GM18499 (cell line): ENCODE measurements around the gene CFB.
"Not testable (repeated sequence)": the region's sequence is repeated elsewhere in the genome, so short reads cannot be mapped to it uniquely, and the experiment has no call there.

Experiments used
- ATAC-seq: cut with Tn5 transposase; IDR thresholded peaks from one replicate; pipeline ENCODE4 v1.9.1; 2021; ENCODE audit warnings: moderate number of reproducible peaks; ENCODE audit not compliant: insufficient read depth, unreplicated experiment

Gene CFB

DNA sequence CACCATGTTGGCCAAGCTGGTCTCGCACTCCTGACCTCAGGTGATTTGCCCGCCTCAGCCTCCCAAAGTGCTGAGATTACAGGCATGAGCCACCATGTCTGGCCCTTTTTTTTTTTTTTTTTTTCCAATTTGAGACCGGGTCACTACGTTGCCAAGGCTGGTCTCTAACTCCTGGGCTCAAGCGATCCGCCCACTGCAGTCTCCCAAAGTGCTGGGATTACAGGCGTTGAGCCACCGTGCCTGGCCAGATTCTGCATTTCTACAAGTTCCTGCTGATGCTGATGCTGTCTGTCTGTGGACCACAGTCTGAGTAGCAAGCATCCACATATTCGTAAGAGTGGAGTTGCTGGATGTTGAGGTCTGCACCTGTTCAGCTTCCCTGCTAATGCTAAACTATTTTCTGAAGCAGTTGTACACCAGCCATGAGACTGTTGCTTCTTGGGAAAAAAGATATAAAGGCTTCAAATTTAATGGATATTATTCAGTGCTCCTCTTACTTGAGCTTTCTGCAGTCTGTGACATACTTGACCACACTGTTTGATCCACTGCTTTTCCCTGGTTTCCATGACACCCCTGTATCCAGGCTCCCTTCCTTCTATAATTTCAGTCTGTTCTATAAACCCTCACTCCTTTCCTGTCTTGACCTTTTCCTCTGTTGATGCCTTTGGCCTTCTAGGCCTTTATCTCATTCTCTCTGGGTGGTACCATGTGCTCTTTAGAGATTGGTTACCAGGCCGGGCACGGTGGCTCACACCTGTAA, 33.9 kb upstream of the CFB start:
- no peak for ATAC-seq

DNA sequence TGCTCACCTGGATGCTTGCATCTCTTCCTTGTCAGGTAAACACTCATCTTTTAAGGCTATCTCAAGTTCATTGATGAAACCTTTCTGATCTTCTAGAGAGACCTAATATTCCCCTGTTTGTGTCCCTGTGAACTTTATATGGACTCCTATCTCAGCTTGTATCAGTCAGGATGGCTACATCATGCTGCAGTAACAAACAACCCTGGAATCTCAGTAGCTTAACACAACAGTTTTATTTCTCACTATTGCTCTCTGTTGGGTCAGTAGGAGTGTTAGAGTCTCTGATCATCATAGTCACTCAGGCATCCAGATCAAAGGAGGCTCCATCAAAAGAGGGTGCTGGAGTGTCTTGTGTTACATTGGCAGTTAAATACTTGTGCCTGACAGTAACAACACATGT, 30.5 kb upstream of the CFB start:
- no peak for ATAC-seq

DNA sequence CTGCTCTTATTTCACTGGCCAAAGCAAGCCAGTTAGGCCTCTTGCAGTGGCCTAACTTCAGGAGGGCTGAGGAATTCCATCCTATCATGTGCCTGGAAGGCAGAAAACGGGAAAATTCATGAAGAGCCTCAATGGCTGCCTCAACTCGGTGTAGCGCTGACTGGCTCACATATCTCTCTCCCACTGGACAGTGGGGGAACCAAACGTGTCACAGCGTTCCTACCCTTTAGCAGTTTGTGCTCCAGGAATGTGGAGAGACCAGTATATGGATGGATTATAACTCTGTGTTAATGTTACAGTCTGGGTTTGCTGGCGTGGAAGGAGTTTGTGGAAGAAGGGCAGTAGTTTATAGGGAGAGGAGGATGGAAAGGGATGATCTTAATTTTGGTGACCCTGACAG, 30.1 kb upstream of the CFB start:
- no peak for ATAC-seq

DNA sequence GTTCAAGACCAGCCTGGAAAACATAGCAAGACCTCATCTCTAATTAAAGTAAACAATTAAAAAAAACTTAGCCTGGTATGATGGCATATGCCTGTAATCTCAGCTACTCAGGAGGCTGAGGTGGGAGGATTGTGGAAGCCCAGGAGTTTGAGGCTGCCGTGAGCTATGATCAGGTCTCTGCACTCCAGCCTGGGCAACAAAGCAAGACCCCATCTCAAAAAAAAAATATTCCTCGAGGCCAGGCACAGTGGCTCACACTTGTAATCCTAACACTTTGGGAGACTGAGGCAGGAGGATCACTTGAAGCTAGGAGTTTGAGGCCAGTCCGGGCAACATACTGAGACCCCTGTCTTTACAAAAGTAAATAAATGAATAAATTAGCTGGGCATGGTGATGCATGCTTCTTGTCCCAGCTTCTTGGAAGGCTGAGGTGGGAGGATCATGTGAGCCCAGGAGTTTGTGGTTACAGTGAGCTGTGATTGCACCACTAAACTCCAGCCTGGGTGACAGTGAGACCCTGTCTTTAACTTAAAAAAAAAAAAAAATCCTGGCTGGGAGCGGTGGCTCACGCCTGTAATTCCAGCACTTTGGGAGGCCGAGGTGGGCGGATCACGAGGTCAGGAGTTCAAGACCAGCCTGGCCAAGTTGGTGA, 27.7 kb upstream of the CFB start:
- no peak for ATAC-seq

GRCh38 chr6:31919624-31920303, 26.1 kb upstream of the CFB start:
- ATAC-seq = no peak

DNA sequence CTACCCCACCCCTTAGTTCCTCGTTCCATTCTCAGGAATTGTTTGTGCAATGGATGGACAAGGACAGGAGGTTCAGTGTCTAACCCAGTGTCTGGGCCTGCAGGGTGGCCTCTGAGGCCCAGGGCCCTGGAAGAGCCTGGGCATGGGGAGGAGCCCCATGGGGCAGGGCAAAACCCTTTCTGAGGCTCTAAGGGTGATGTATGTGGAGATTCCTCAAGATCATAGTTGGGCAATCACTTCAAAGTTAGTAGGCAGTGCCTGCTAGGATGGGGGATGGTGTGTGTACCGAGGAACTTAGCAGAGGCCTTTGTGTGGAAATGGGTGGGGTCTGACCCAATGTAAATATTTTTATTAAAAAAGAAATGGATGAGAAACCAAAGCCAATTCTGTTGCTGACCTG, 25.1 kb upstream of the CFB start:
- ATAC-seq = no peak

- ATAC-seq = no peak
Measured at GRCh38 chr6:31922942-31923341, 23.0 kb upstream of the CFB start.

DNA sequence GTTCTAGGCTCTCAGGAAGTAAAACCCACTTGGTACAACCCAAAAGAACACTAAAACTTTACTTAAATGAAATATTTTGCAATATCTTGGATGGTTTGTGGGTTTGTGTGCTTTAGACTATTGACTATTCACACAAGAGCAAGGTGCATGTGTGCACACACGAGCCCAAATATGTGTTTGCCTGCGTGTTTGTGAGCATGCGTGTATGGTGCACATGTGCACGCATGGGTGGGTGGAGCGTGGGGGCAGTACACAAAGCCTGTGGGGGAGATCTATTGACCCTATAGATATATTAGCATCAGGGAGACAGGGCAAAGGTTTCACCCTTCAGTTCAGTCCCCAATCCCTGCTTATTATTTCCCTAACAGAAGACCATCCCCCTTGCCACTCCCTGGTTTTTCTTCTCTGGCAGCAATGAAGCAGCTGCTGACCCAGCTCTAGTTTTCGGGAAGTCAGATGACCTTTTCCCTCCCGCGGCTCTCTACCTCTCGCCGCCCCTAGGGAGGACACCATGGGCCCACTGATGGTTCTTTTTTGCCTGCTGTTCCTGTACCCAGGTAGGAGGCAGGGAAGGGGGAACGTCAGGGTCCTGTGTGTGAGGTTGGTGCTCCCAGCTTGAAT, 18.5 kb upstream of the CFB start, which contains the start of gene C2:
TSS of gene C2 (plus strand) at position 476 of the 621 bp plus-strand sequence. CDS start at position 512, 36 bp downstream.
- no peak for ATAC-seq

- no peak for ATAC-seq
Measured at GRCh38 chr6:31927863-31928671, 17.8 kb upstream of the CFB start.

- no peak for ATAC-seq
Measured at GRCh38 chr6:31928672-31928939, 17.3 kb upstream of the CFB start.

GRCh38 chr6:31930962-31931361, 14.9 kb upstream of the CFB start:
- ATAC-seq = no peak

- not testable (repeated sequence) for ATAC-seq
Measured at GRCh38 chr6:31932137-31932536, 13.8 kb upstream of the CFB start.

DNA sequence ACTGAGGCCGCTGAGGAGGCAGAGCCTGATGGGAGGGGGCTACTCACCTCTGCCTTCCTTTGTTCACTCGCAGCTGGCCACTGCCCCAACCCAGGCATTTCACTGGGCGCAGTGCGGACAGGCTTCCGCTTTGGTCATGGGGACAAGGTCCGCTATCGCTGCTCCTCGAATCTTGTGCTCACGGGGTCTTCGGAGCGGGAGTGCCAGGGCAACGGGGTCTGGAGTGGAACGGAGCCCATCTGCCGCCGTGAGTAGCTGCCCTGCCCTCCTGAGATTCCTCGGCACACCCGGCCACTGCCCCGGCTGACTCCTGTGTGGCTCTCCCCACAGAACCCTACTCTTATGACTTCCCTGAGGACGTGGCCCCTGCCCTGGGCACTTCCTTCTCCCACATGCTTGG, 12.4 kb upstream of the CFB start:
- ATAC-seq = no peak

DNA sequence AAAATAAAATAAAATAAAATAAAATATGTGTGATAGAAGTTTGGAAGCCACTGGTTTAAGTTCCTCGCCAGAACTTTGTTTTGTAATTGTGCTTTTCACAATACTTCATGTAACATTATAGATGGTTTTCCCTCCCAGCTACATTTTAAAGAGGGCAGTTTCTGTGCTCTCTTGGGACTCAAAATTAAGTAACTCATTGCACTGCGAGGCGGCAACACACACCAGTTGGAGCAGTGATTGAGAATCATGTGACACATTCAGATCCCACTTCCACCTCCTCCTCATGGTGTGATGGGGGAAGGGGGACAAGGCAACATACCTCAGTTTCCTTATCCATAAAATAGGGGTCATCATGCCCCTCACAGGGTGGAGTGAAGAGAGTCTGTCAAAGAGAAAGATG, 10.9 kb upstream of the CFB start:
- no peak for ATAC-seq

GRCh38 chr6:31935823-31936222, 10.1 kb upstream of the CFB start:
- ATAC-seq = no peak

DNA sequence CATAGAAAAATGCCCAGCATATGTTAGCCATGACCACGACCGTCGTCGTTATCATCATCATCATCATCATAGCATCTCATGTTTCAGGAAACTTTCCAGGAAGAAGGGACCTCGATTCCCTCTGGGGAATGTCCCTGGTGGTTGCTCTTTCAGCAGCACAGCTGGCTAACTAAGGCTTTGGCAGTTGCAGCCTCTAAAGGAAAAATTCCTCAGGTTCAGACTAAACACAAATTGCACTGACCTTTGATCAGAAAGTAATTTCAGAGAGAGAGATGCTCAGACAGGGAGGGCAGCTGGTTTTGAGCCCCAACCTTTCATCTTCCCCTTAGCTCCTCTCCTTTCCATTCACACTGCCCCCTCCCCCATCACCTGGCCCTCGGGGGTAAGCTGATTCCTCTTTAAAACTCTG, 5.6 kb upstream of the CFB start:
- ATAC-seq = no peak

GRCh38 chr6:31943742-31944141, 2.2 kb upstream of the CFB start:
- ATAC-seq = no peak

DNA sequence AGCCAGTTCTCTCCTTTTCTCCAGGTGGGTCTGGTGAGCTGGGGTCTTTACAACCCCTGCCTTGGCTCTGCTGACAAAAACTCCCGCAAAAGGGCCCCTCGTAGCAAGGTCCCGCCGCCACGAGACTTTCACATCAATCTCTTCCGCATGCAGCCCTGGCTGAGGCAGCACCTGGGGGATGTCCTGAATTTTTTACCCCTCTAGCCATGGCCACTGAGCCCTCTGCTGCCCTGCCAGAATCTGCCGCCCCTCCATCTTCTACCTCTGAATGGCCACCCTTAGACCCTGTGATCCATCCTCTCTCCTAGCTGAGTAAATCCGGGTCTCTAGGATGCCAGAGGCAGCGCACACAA, 765 bp upstream of the CFB start:
- ATAC-seq = no peak

DNA sequence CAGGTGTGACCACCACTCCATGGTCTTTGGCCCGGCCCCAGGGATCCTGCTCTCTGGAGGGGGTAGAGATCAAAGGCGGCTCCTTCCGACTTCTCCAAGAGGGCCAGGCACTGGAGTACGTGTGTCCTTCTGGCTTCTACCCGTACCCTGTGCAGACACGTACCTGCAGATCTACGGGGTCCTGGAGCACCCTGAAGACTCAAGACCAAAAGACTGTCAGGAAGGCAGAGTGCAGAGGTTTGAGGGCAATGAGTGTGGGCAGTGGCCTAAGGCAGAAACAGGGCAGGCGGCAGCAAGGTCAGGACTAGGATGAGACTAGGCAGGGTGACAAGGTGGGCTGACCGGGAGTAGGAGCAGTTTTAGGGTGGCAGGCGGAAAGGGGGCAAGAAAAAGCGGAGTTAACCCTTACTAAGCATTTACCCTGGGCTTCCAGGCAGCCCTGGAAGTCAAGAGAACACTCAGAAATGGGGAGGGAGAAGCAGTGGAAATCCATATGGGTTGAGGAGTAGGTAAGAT, 533 bp downstream of the CFB start:
- ATAC-seq = no peak

DNA sequence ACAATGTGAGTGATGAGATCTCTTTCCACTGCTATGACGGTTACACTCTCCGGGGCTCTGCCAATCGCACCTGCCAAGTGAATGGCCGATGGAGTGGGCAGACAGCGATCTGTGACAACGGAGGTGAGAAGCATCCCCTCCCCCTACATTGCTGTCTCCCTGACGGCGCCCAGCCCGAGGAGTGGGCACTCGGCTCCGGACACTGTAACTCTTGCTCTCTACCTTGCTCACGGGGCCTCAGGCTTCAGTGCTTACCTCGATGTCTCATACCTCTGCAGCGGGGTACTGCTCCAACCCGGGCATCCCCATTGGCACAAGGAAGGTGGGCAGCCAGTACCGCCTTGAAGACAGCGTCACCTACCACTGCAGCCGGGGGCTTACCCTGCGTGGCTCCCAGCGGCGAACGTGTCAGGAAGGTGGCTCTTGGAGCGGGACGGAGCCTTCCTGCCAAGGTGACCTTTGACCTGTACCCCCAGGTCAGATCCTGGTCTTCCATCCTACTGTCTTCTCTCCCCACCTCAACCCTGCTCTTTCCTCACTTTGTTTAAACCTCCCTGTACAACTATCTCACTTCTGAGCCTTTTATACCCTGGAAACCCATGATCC, 1.3 kb downstream of the CFB start:
- ATAC-seq = no peak
